SJCRH30 (cell line): ENCODE measurements around the gene TLE3. TPM values are rescaled to one million over a fixed set of nuclear protein-coding genes. Genes with fewer than 3 reads are reported as not detected.

Experiments used
- DNase-seq, 2 experiments: peaks; one replicate each; pipeline ENCODE4 v3.0.0-alpha.2; 2015 to 2020
- H3K27ac ChIP-seq: fragments of 250-450 bp; sonication (Bioruptor Pico); 2 replicates; pipeline ENCODE4 v1.5.1; 2020; ENCODE audit warnings: mild to moderate bottlenecking, moderate library complexity
- H3K27me3 ChIP-seq: fragments of 250-450 bp; sonication (Bioruptor Pico); 2 replicates; pipeline ENCODE4 v1.5.1; 2020; ENCODE audit warnings: mild to moderate bottlenecking, moderate library complexity
- H3K36me3 ChIP-seq: fragments of 250-450 bp; sonication (Bioruptor Pico); 2 replicates; pipeline ENCODE4 v1.5.1; 2020; ENCODE audit warnings: mild to moderate bottlenecking, moderate library complexity
- H3K4me1 ChIP-seq: fragments of 250-450 bp; sonication (Bioruptor Pico); 2 replicates; pipeline ENCODE4 v1.5.1; 2020; ENCODE audit warnings: mild to moderate bottlenecking, moderate library complexity
- H3K4me3 ChIP-seq: fragments of 250-450 bp; sonication (Bioruptor Pico); 2 replicates; pipeline ENCODE4 v1.5.1; 2020; ENCODE audit warnings: mild to moderate bottlenecking, moderate library complexity
- H3K9me3 ChIP-seq: fragments of 250-450 bp; sonication (Bioruptor Pico); replicated peaks from 2 replicates; pipeline ENCODE4 v1.5.1; 2020; ENCODE audit warnings: mild to moderate bottlenecking, moderate library complexity
- total RNA-seq: library from RNA; depleted of rRNA; stranded (reverse); fragments of >200 nt; shearing (Covaris generic); gene quantifications from 2 replicates; pipeline ENCODE4 v1.2.3, GENCODE V29; 2014

TLE3 gene
- total RNA-seq, 1 experiment from 2014 or later: 35.7 TPM

GRCh38 chr15:70051948-70052633 lies 45.6 kb downstream of the TLE3 start:
- Histone ChIP-seq H3K27me3 (no peaks in the 10 kb centered on the region), H3K4me1 (no peaks in the 10 kb centered on the region; the same call in 1 of the 2 replicates), H3K27ac (no peak overlapping the region), H3K9me3 (no peaks in the 10 kb centered on the region), H3K4me3 (no peak overlapping the region), H3K36me3 (peaks cover 55% of the 10 kb centered on the region)
- no peak for DNase-seq

- no peak for DNase-seq
Observed at GRCh38 chr15:70050970-70051369, 46.7 kb downstream of the TLE3 start.

GRCh38 chr15:70050441-70050840 lies 47.3 kb downstream of the TLE3 start:
- no peaks in the 10 kb centered on the region; the same call in 1 of the 2 replicates for H3K4me1 ChIP-seq
- no peak for DNase-seq
- no peaks in the 10 kb centered on the region for H3K9me3 ChIP-seq
- H3K36me3 ChIP-seq: peaks cover 48% of the 10 kb centered on the region
- no peak overlapping the region for H3K4me3 ChIP-seq
- no peak overlapping the region for H3K27ac ChIP-seq
- no peaks in the 10 kb centered on the region for H3K27me3 ChIP-seq

More at GRCh38 chr15:70050970-70051369, 46.7 kb downstream of the TLE3 start:
- Histone ChIP-seq H3K36me3 (peaks cover 52% of the 10 kb centered on the region), H3K4me1 (no peaks in the 10 kb centered on the region; the same call in 1 of the 2 replicates), H3K4me3 (no peak overlapping the region), H3K9me3 (no peaks in the 10 kb centered on the region), H3K27me3 (no peaks in the 10 kb centered on the region), H3K27ac (no peak overlapping the region)

GRCh38 chr15:70049701-70050301 lies 47.9 kb downstream of the TLE3 start:
- Histone ChIP-seq H3K36me3 (peaks cover 43% of the 10 kb centered on the region), H3K4me1 (no peaks in the 10 kb centered on the region; the same call in 1 of the 2 replicates), H3K27ac (no peak overlapping the region), H3K9me3 (no peaks in the 10 kb centered on the region), H3K27me3 (no peaks in the 10 kb centered on the region), H3K4me3 (no peak overlapping the region)
- DNase-seq: no peak

GRCh38 chr15:70048578-70049514 lies 48.9 kb downstream of the TLE3 start:
- H3K9me3 ChIP-seq: no peaks in the 10 kb centered on the region
- H3K4me1 ChIP-seq: no peaks in the 10 kb centered on the region; the same call in 1 of the 2 replicates
- no peak for DNase-seq
- H3K36me3 ChIP-seq: peaks cover 38% of the 10 kb centered on the region
- H3K4me3 ChIP-seq: no peak overlapping the region
- H3K27me3 ChIP-seq: no peaks in the 10 kb centered on the region
- H3K27ac ChIP-seq: no peak overlapping the region

GRCh38 chr15:70048198-70048565 lies 49.5 kb downstream of the TLE3 start:
- Histone ChIP-seq H3K36me3 (peaks cover 33% of the 10 kb centered on the region), H3K9me3 (no peaks in the 10 kb centered on the region), H3K4me3 (no peak overlapping the region), H3K27me3 (no peaks in the 10 kb centered on the region), H3K27ac (no peak overlapping the region), H3K4me1 (no peaks in the 10 kb centered on the region; the same call in 1 of the 2 replicates)
- DNase-seq: no peak

GRCh38 chr15:70047386-70048197 lies 50.1 kb downstream of the TLE3 start:
- no peaks in the 10 kb centered on the region; the same call in 1 of the 2 replicates for H3K4me1 ChIP-seq
- no peak overlapping the region for H3K27ac ChIP-seq
- no peak overlapping the region for H3K4me3 ChIP-seq
- no peaks in the 10 kb centered on the region for H3K9me3 ChIP-seq
- H3K27me3 ChIP-seq: no peaks in the 10 kb centered on the region
- peaks cover 27% of the 10 kb centered on the region for H3K36me3 ChIP-seq
- no peak for DNase-seq

GRCh38 chr15:70046679-70047369 lies 50.9 kb downstream of the TLE3 start:
- no peak for DNase-seq
- Histone ChIP-seq H3K4me3 (no peak overlapping the region), H3K27me3 (no peaks in the 10 kb centered on the region), H3K36me3 (peaks cover 21% of the 10 kb centered on the region), H3K4me1 (no peaks in the 10 kb centered on the region; the same call in 1 of the 2 replicates), H3K27ac (no peak overlapping the region), H3K9me3 (no peaks in the 10 kb centered on the region)

- no peaks in the 10 kb centered on the region for H3K9me3 ChIP-seq
- H3K36me3 ChIP-seq: peaks cover 5% of the 10 kb centered on the region; the same call in 1 of the 2 replicates
- H3K4me3 ChIP-seq: no peak overlapping the region
- H3K27me3 ChIP-seq: peaks cover 4% of the 10 kb centered on the region; the same call in 1 of the 2 replicates
- no peak overlapping the region for H3K27ac ChIP-seq
- no peaks in the 10 kb centered on the region for H3K4me1 ChIP-seq
- DNase-seq: no peak
Observed at GRCh38 chr15:70045045-70045444, 52.7 kb downstream of the TLE3 start.

GRCh38 chr15:70044168-70044567 lies 53.5 kb downstream of the TLE3 start:
- H3K9me3 ChIP-seq: no peaks in the 10 kb centered on the region
- no peak overlapping the region for H3K27ac ChIP-seq
- no peak for DNase-seq
- H3K36me3 ChIP-seq: no peaks in the 10 kb centered on the region; the same call in 1 of the 2 replicates
- H3K27me3 ChIP-seq: peaks cover 4% of the 10 kb centered on the region; the same call in 1 of the 2 replicates
- H3K4me1 ChIP-seq: peaks cover 3% of the 10 kb centered on the region
- H3K4me3 ChIP-seq: no peak overlapping the region

GRCh38 chr15:70043590-70043989 lies 54.1 kb downstream of the TLE3 start:
- DNase-seq: no peak
- Histone ChIP-seq H3K27me3 (peaks cover 4% of the 10 kb centered on the region; the same call in 1 of the 2 replicates), H3K27ac (no peak overlapping the region), H3K36me3 (no peaks in the 10 kb centered on the region), H3K4me3 (no peak overlapping the region), H3K9me3 (no peaks in the 10 kb centered on the region), H3K4me1 (peaks cover 8% of the 10 kb centered on the region)

- DNase-seq: no peak
- no peaks in the 10 kb centered on the region for H3K9me3 ChIP-seq
Observed at GRCh38 chr15:70042553-70043214, 55.0 kb downstream of the TLE3 start.

GRCh38 chr15:70039917-70040316 lies 57.8 kb downstream of the TLE3 start:
- H3K4me1 ChIP-seq: peaks cover 11% of the 10 kb centered on the region
- no peaks in the 10 kb centered on the region for H3K9me3 ChIP-seq
- no peak overlapping the region for H3K4me3 ChIP-seq
- DNase-seq: no peak
- H3K27ac ChIP-seq: no peak overlapping the region
- no peaks in the 10 kb centered on the region for H3K36me3 ChIP-seq
- peaks cover 4% of the 10 kb centered on the region; the same call in 1 of the 2 replicates for H3K27me3 ChIP-seq

More at GRCh38 chr15:70042553-70043214, 55.0 kb downstream of the TLE3 start:
- H3K27me3 ChIP-seq: peaks cover 4% of the 10 kb centered on the region; the same call in 1 of the 2 replicates
- H3K4me1 ChIP-seq: peaks cover 11% of the 10 kb centered on the region
- no peak overlapping the region for H3K4me3 ChIP-seq
- no peak overlapping the region for H3K27ac ChIP-seq
- no peaks in the 10 kb centered on the region for H3K36me3 ChIP-seq
